Activated CD4-positive, alpha-beta T cell treated with anti-CD3 and anti-CD28 coated beads, Interleukin-2, amount 10 ng/mL, durations not matched to agents 7 days and 5 days (primary cell): ENCODE data around the gene HDGFL1. TPM values are rescaled to one million over a fixed set of nuclear protein-coding genes. Genes with fewer than 3 reads are reported as not detected.

ENCODE experiments used
- CTCF ChIA-PET: fragments of 350-600 bp; sonication (Branson Sonifier 250); formaldehyde crosslinking; loops from one replicate; lab custom pipeline; 2021; ENCODE audit warnings: antibody characterized with exemption; lab: Charles Lee
- POLR2A ChIA-PET: fragments of 350-600 bp; sonication (Branson Sonifier 250); formaldehyde crosslinking; loops from one replicate; lab custom pipeline; 2021; ENCODE audit warnings: antibody characterized with exemption; lab: Charles Lee
- DNase-seq: peaks from one replicate; pipeline ENCODE4 v3.0.0-alpha.2; 2020
- H3K27ac Mint-ChIP-seq: one replicate; pipeline ENCODE4 v1.8.0; 2021; ENCODE audit warnings: mild to moderate bottlenecking, moderate library complexity, mixed read lengths
- H3K27me3 Mint-ChIP-seq: one replicate; pipeline ENCODE4 v1.8.0; 2021; ENCODE audit warnings: mixed read lengths
- H3K36me3 Mint-ChIP-seq: one replicate; pipeline ENCODE4 v1.8.0; 2021; ENCODE audit warnings: low read depth, mixed read lengths
- H3K4me1 Mint-ChIP-seq: one replicate; pipeline ENCODE4 v1.8.0; 2021; ENCODE audit warnings: mixed read lengths
- H3K4me3 Mint-ChIP-seq: one replicate; pipeline ENCODE4 v1.8.0; 2021; ENCODE audit warnings: mild to moderate bottlenecking, moderate library complexity, mixed read lengths
- H3K9me3 Mint-ChIP-seq: one replicate; pipeline ENCODE4 v1.8.0; 2021; ENCODE audit warnings: mixed read lengths
- total RNA-seq, 2 experiments: library from RNA; stranded (reverse); gene quantifications; one replicate each; pipeline ENCODE4 v1.2.3, GENCODE V29; 2021

Gene HDGFL1
- total RNA-seq, result not detected

GRCh38 chr6:22569281-22570184 lies at the start of gene HDGFL1:
Gene HDGFL1, plus strand, starts transcription at chr6:22569566. Its CDS starts 10 bp downstream, at chr6:22569576.
- no peaks in the 10 kb centered on the region for H3K9me3 Mint-ChIP-seq
- POLR2A ChIA-PET, result no interaction called here
- H3K27ac Mint-ChIP-seq, result no peak within 1 kb of the TSS
- H3K36me3 Mint-ChIP-seq, result no peaks in the 10 kb centered on the region
- no peak for DNase-seq
- no peak within 1 kb of the TSS for H3K4me3 Mint-ChIP-seq
- no peaks in the 10 kb centered on the region for H3K4me1 Mint-ChIP-seq
- CTCF ChIA-PET, result no interaction called here
- H3K27me3 Mint-ChIP-seq, result no peaks in the 10 kb centered on the region

DNA sequence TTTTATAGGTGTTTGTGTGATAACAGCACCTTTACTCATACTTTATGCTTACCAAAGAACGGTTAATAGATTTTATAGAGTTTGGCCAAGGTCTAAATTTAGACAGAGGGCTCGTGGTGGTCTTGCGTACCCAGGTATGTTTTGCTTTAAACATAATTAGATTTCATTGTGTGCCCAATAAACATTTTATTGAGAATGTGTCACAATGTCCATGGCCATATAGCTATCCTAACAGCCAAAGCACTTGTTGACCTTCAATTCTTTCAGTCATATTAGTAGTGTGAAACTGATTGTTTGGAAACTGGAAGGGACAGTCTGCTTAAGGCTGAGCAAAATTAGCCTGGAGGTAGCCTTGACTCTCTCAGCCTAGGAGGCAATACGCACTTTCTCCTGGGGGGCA lies 48.3 kb upstream of the HDGFL1 start:
- no peaks in the 10 kb centered on the region for H3K9me3 Mint-ChIP-seq
- CTCF ChIA-PET, result no interaction called here
- no peak for DNase-seq
- no peaks in the 10 kb centered on the region for H3K4me1 Mint-ChIP-seq
- H3K4me3 Mint-ChIP-seq, result no peak overlapping the region
- no peaks in the 10 kb centered on the region for H3K36me3 Mint-ChIP-seq
- H3K27me3 Mint-ChIP-seq, result no peaks in the 10 kb centered on the region
- H3K27ac Mint-ChIP-seq, result no peak overlapping the region
- POLR2A ChIA-PET, result no interaction called here

- no peaks in the 10 kb centered on the region for H3K36me3 Mint-ChIP-seq
- H3K9me3 Mint-ChIP-seq, result no peaks in the 10 kb centered on the region
- DNase-seq, result no peak
- no peaks in the 10 kb centered on the region for H3K4me1 Mint-ChIP-seq
- no peak overlapping the region for H3K4me3 Mint-ChIP-seq
- POLR2A ChIA-PET, result no interaction called here
- no peak overlapping the region for H3K27ac Mint-ChIP-seq
- no peaks in the 10 kb centered on the region for H3K27me3 Mint-ChIP-seq
- CTCF ChIA-PET, result no interaction called here
These were observed 42.6 kb upstream of the HDGFL1 start for GRCh38 chr6:22526736-22527135.

DNA sequence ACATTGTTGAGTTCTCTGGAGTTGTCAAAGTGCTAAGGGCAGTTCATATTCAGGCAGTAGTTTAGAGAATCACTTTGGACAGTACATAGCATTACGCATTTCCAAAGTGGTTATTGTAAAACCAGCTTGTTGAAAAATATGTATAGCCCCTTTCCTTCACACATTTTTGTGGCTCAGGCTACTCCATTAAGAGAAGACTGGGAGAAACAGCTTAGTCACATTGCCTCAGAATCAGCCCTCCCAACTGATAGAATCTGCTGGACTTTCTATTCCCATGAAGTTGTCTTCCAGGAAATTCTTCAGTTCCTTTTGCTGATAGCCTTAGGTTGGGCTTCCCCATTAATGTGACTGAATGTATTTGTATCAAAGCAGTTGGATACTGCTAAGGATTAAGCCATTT lies 39.5 kb upstream of the HDGFL1 start:
- ChIA-PET CTCF (no interaction called here), POLR2A (no interaction called here)
- no peaks in the 10 kb centered on the region for H3K4me1 Mint-ChIP-seq
- no peak overlapping the region for H3K4me3 Mint-ChIP-seq
- no peaks in the 10 kb centered on the region for H3K36me3 Mint-ChIP-seq
- H3K27me3 Mint-ChIP-seq, result no peaks in the 10 kb centered on the region
- no peaks in the 10 kb centered on the region for H3K9me3 Mint-ChIP-seq
- H3K27ac Mint-ChIP-seq, result no peak overlapping the region
- no peak for DNase-seq

GRCh38 chr6:22530506-22530905 lies 38.9 kb upstream of the HDGFL1 start:
- Mint-ChIP-seq H3K36me3 (no peaks in the 10 kb centered on the region), H3K9me3 (no peaks in the 10 kb centered on the region), H3K4me3 (no peak overlapping the region), H3K4me1 (no peaks in the 10 kb centered on the region), H3K27ac (no peak overlapping the region), H3K27me3 (no peaks in the 10 kb centered on the region)
- POLR2A ChIA-PET, result no interaction called here
- DNase-seq, result no peak
- CTCF ChIA-PET, result no interaction called here

DNA sequence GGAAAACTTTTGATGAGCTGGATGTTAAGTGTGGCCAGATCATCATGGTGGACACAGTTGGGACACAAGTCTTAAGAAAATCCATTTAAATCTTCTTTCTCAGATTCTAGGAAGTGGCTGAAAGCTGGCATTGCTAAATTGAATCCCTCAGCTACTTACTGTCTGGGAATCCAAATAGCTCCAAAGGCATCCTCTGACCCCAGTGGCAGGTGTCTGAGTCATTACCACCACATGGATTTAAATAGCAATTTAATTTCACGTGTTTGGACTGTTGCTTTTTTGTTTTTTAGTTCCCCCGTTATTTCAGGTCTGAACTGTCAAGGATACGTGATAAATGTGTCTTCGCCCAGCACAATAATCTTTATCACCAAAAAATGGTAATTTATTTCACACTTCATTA lies 33.2 kb upstream of the HDGFL1 start:
- Mint-ChIP-seq H3K9me3 (no peaks in the 10 kb centered on the region), H3K4me1 (no peaks in the 10 kb centered on the region), H3K4me3 (no peak overlapping the region), H3K36me3 (no peaks in the 10 kb centered on the region), H3K27me3 (no peaks in the 10 kb centered on the region), H3K27ac (no peak overlapping the region)
- CTCF ChIA-PET, result no interaction called here
- no peak for DNase-seq
- POLR2A ChIA-PET, result no interaction called here

DNA sequence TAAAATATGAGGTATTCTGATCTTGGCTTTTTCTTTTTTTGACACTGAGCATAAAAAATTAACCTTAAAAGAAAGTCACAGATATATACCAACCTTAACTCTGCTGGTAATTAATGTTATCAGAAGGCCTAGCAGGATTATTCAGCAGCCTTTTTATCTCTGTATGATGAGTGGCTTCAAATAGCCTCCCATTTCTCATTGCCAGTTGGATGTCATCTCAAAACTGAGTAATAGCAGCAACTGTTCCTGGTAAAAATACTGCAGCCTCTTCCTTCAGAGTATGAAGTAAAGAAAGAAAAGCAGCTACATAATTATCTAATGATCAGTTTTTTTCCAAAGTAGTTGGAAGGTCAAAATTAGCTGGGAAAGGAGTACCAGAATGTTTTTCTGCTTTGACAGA lies 24.9 kb upstream of the HDGFL1 start:
- Mint-ChIP-seq H3K27me3 (no peaks in the 10 kb centered on the region), H3K9me3 (no peaks in the 10 kb centered on the region), H3K4me3 (no peak overlapping the region), H3K4me1 (no peaks in the 10 kb centered on the region), H3K36me3 (no peaks in the 10 kb centered on the region), H3K27ac (no peak overlapping the region)
- POLR2A ChIA-PET, result no interaction called here
- CTCF ChIA-PET, result no interaction called here
- no peak for DNase-seq

- CTCF ChIA-PET, result interaction anchor here (0.6 kb wide), 1 partner anchor 260 kb away, joined by 3 read pairs; no protein-coding TSS in a partner anchor
- Mint-ChIP-seq H3K4me3 (no peak overlapping the region), H3K4me1 (no peaks in the 10 kb centered on the region), H3K9me3 (no peaks in the 10 kb centered on the region), H3K27me3 (no peaks in the 10 kb centered on the region), H3K36me3 (no peaks in the 10 kb centered on the region), H3K27ac (no peak overlapping the region)
- POLR2A ChIA-PET, result no interaction called here
- DNase-seq, result no peak
These were observed 24.3 kb upstream of the HDGFL1 start for GRCh38 chr6:22545051-22545450.

DNA sequence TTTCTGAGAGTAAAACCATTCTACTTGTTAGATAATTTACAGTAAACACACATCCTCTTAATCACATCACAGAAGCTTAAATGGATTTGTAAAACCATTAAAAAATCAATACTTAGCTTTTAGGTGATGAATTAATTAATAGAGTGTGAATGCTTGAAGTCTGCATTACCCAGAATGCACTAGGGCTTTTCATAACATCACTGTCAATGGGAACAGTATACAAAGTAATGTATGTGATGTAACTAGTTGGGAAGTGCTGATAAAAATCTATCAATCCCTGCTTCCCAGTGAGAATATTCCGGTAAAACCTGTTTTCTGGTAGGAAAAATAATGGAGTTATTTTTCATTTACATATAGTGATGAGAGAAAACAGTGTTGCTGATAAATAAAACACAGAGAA lies 23.1 kb upstream of the HDGFL1 start:
- H3K4me1 Mint-ChIP-seq, result no peaks in the 10 kb centered on the region
- DNase-seq, result no peak
- CTCF ChIA-PET, result no interaction called here
- no peaks in the 10 kb centered on the region for H3K27me3 Mint-ChIP-seq
- no peak overlapping the region for H3K27ac Mint-ChIP-seq
- no peak overlapping the region for H3K4me3 Mint-ChIP-seq
- POLR2A ChIA-PET, result no interaction called here
- no peaks in the 10 kb centered on the region for H3K36me3 Mint-ChIP-seq
- no peaks in the 10 kb centered on the region for H3K9me3 Mint-ChIP-seq

- Mint-ChIP-seq H3K36me3 (no peaks in the 10 kb centered on the region), H3K27ac (no peak overlapping the region), H3K27me3 (no peaks in the 10 kb centered on the region), H3K4me1 (no peaks in the 10 kb centered on the region), H3K9me3 (no peaks in the 10 kb centered on the region), H3K4me3 (no peak overlapping the region)
- DNase-seq, result no peak
- ChIA-PET CTCF (no interaction called here), POLR2A (no interaction called here)
These were observed 18.2 kb upstream of the HDGFL1 start for GRCh38 chr6:22550971-22551670.

GRCh38 chr6:22556266-22556665 lies 13.1 kb upstream of the HDGFL1 start:
- Mint-ChIP-seq H3K27ac (no peak overlapping the region), H3K27me3 (no peaks in the 10 kb centered on the region), H3K4me3 (no peak overlapping the region), H3K9me3 (no peaks in the 10 kb centered on the region), H3K4me1 (no peaks in the 10 kb centered on the region), H3K36me3 (no peaks in the 10 kb centered on the region)
- DNase-seq, result no peak
- CTCF ChIA-PET, result no interaction called here
- POLR2A ChIA-PET, result no interaction called here

DNA sequence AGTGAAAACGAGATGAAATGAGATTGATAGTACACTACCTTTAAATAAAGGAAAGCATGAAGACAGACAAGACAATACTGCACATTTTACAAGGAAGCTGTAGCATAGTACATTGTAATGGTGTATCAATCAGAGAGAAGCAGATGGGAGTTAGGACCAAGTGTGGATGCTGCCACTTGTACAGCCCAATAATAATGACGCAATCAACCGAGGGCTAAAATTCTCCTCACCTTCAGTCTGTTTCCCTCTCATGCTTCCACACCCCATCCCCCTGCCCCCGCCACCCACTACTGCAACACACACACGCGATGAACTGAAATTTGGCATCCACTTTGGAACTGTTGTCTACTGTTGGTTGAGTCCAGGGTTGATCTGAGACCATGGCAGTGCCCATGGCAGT lies 12.4 kb upstream of the HDGFL1 start:
- CTCF ChIA-PET, result no interaction called here
- no peaks in the 10 kb centered on the region for H3K4me1 Mint-ChIP-seq

DNA sequence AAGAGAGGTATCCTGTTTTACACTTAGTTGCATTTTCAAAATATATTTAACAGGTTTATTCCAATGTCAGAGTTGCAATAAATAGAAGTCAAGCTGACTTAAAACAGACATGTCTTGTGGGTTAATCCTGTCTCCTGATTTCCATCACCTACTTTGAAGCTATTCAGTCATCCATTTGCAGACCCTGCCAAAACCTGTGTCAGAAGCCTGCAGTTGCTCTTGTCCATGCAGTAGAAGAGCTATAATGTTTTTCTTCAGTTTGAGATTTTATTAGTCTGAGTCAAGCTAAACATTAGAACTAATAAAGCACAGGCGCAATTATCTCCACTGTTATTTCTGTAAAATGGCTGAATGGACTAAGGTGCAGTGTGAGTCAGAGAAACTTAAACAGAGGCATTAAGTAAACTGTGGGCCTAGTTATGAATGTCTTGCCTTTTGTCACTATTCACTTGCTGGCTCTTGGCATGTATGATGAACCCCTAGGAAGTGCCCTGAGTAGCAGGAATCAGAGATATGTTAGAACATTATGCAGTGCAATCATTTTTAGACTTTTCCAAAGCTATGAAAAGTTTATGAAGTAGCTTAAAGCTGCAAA lies 11.0 kb upstream of the HDGFL1 start:
- H3K27me3 Mint-ChIP-seq, result no peaks in the 10 kb centered on the region
- no peaks in the 10 kb centered on the region for H3K9me3 Mint-ChIP-seq
- no peak overlapping the region for H3K27ac Mint-ChIP-seq
- ChIA-PET POLR2A (no interaction called here), CTCF (no interaction called here)
- DNase-seq, result no peak
- H3K4me1 Mint-ChIP-seq, result no peaks in the 10 kb centered on the region
- H3K4me3 Mint-ChIP-seq, result no peak overlapping the region
- H3K36me3 Mint-ChIP-seq, result no peaks in the 10 kb centered on the region

More for the DNA sequence above, 12.4 kb upstream of the HDGFL1 start:
- Mint-ChIP-seq H3K9me3 (no peaks in the 10 kb centered on the region), H3K27ac (no peak overlapping the region), H3K36me3 (no peaks in the 10 kb centered on the region), H3K4me3 (no peak overlapping the region), H3K27me3 (no peaks in the 10 kb centered on the region)
- POLR2A ChIA-PET, result no interaction called here
- no peak for DNase-seq
